Transverse colon (tissue), 4 donors: ENCODE measurements around the gene ADAM10.

Experiments used
- EP300 ChIP-seq: sonication (generic); formaldehyde crosslinking; IDR thresholded peaks from one replicate; pipeline ENCODE4 v1.6.1; 2017; ENCODE audit warnings: antibody characterized with exemption, low read depth
- POLR2A ChIP-seq: fragments of 450-650 bp; IDR thresholded peaks from one replicate; pipeline ENCODE4 v1.6.1; 2016; ENCODE audit warnings: antibody characterized with exemption, mild to moderate bottlenecking, moderate library complexity
- POLR2AphosphoS5 ChIP-seq, 3 donors: sonication (generic); formaldehyde crosslinking; IDR thresholded peaks; one replicate each; pipeline ENCODE4 v1.6.1; 2016; ENCODE audit warnings: antibody characterized with exemption in 3 of 3
- TF ChIP-seq, protein P1 (sequence below), 5 experiments: fragments of 200-600 bp in 3 of 5; fragments of 450-650 bp in 2 of 5; sonication (generic) in 3 of 5; IDR thresholded peaks; 1 replicate in 2 of 5; 2 replicates in 3 of 5; pipeline ENCODE4 v1.5.1; 2016 to 2017; ENCODE audit warnings: antibody characterized with exemption in 5 of 5, inconsistent platforms in 3 of 5, mild to moderate bottlenecking in 2 of 5, moderate library complexity in 1 of 5

DNA sequence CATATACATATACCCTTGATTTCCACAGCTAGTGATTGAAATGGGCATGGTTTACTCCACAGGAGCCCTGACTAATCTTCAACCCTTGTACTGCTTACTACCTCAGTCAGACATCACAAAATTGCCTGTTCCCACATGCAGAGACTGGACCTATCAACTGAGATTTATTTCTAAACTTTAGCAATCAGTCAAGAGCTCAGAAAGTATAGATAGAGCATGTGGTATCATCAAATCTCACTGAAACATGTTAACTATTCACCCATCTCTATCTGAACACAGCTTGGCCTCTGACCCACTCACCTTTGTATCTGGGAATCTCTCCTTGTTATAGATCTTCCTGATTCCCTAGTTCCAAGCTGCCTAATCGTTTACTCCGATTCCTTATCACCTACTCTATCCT is 14.6 kb downstream of the ADAM10 start:
- TF ChIP-seq POLR2A = no peak
- no peak for TF ChIP-seq POLR2AphosphoS5 (IDR thresholded peaks at IDR 0.05)
- TF ChIP-seq, protein P1, sequence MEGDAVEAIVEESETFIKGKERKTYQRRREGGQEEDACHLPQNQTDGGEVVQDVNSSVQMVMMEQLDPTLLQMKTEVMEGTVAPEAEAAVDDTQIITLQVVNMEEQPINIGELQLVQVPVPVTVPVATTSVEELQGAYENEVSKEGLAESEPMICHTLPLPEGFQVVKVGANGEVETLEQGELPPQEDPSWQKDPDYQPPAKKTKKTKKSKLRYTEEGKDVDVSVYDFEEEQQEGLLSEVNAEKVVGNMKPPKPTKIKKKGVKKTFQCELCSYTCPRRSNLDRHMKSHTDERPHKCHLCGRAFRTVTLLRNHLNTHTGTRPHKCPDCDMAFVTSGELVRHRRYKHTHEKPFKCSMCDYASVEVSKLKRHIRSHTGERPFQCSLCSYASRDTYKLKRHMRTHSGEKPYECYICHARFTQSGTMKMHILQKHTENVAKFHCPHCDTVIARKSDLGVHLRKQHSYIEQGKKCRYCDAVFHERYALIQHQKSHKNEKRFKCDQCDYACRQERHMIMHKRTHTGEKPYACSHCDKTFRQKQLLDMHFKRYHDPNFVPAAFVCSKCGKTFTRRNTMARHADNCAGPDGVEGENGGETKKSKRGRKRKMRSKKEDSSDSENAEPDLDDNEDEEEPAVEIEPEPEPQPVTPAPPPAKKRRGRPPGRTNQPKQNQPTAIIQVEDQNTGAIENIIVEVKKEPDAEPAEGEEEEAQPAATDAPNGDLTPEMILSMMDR (IDR thresholded peaks at IDR 0.05) = no peak
- no peak for TF ChIP-seq EP300
